Caco-2 (cell line): ENCODE data around the gene MRTFA. TPM values are rescaled to one million over a fixed set of nuclear protein-coding genes. Genes with fewer than 3 reads are reported as not detected.
A peak's percentile ranks its signal among the peaks of the same experiment; 100 is the strongest.

Source experiments
- BruUV-seq: library from RNA; stranded (reverse); fragments of 400-500 nt; replicated peaks from 2 replicates; lab custom pipeline; 2021; lab: Mats Ljungman, UMichigan
- CTCF ChIA-PET: fragments of 300-600 bp; sonication (Branson Sonifier 250); formaldehyde crosslinking; loops from one replicate; lab custom pipeline; 2022; ENCODE audit warnings: antibody characterized with exemption; lab: Charles Lee
- POLR2A ChIA-PET: fragments of 300-600 bp; sonication (Branson Sonifier 250); formaldehyde crosslinking; loops from one replicate; lab custom pipeline; 2022; ENCODE audit warnings: antibody characterized with exemption; lab: Charles Lee
- DNase-seq, 2 experiments: peaks; one replicate each; pipeline versions ENCODE4 v3.0.0 to v3.0.0-alpha.2; 2020 to 2022
- H3K27me3 ChIP-seq: replicated peaks from 2 replicates; pipeline ENCODE4 v1.6.0; 2011; ENCODE audit warnings: low read length; ENCODE audit not compliant: control insufficient read depth, insufficient read depth
- H3K36me3 ChIP-seq: 2 replicates; pipeline ENCODE4 v1.5.1; 2011; ENCODE audit warnings: low read length; ENCODE audit not compliant: control insufficient read depth, insufficient read depth
- H3K4me1 ChIP-seq: fragments of 250-450 bp; sonication (Bioruptor Pico); 2 replicates; pipeline ENCODE4 v1.5.1; 2020; ENCODE audit warnings: mild to moderate bottlenecking
- H3K4me3 ChIP-seq: 2 replicates; pipeline ENCODE4 v1.5.1; 2011; ENCODE audit warnings: low read depth, mild to moderate bottlenecking, control low read depth, low read length
- H3K9me3 ChIP-seq: fragments of 250-450 bp; sonication (Bioruptor Pico); 2 replicates; pipeline ENCODE4 v1.5.1; 2020; ENCODE audit warnings: mild to moderate bottlenecking, moderate library complexity
- H3K27ac Mint-ChIP-seq: one replicate; pipeline ENCODE4 v1.8.0; 2022; ENCODE audit warnings: mixed read lengths; ENCODE audit not compliant: unreplicated experiment
- H3K27me3 Mint-ChIP-seq: one replicate; pipeline ENCODE4 v1.8.0; 2022; ENCODE audit warnings: mixed read lengths; ENCODE audit not compliant: insufficient read depth, unreplicated experiment
- H3K36me3 Mint-ChIP-seq: one replicate; pipeline ENCODE4 v1.8.0; 2022; ENCODE audit warnings: mild to moderate bottlenecking, mixed read lengths; ENCODE audit not compliant: insufficient read depth, unreplicated experiment
- H3K4me1 Mint-ChIP-seq: one replicate; pipeline ENCODE4 v1.8.0; 2022; ENCODE audit warnings: low read depth, mixed read lengths; ENCODE audit not compliant: unreplicated experiment
- H3K4me3 Mint-ChIP-seq: one replicate; pipeline ENCODE4 v1.8.0; 2022; ENCODE audit warnings: mild to moderate bottlenecking, moderate library complexity, mixed read lengths; ENCODE audit not compliant: unreplicated experiment
- H3K9me3 Mint-ChIP-seq: one replicate; pipeline ENCODE4 v1.8.0; 2022; ENCODE audit warnings: mixed read lengths; ENCODE audit not compliant: unreplicated experiment
- CTCF ChIP-seq, 2 experiments: fragments of 200-600 bp in 1 of 2; IDR thresholded peaks; 1 replicate in 1 of 2; 2 replicates in 1 of 2; pipeline versions ENCODE4 v1.5.1 to v1.8.0; 2011 to 2022; ENCODE audit warnings: antibody characterized with exemption in 1 of 2, control low read depth in 1 of 2, inconsistent platforms in 1 of 2, low read depth in 1 of 2, low read length in 1 of 2, mild to moderate bottlenecking in 1 of 2, moderate library complexity in 1 of 2; ENCODE audit not compliant: insufficient read depth in 1 of 2, severe bottlenecking in 1 of 2, unreplicated experiment in 1 of 2
- intact Hi-C: fragments of 100-400 bp; cut with micrococcal nuclease; formaldehyde crosslinking; loops from one replicate; pipeline ENCODE4 v1.10.0; 2022; ENCODE audit not compliant: unreplicated experiment
- total RNA-seq: library from RNA; stranded (reverse); gene quantifications from 2 replicates; pipeline ENCODE4 v1.2.3, GENCODE V29; 2022

Gene MRTFA
- total RNA-seq, 1 experiment from 2014 or later: 38.7 TPM

GRCh38 chr22:40498420-40499208 is 137.9 kb downstream of the MRTFA start:
- H3K4me3 ChIP-seq: no peak overlapping the region
- H3K27me3 Mint-ChIP-seq: no peaks in the 10 kb centered on the region
- no peak for TF ChIP-seq CTCF (IDR thresholded peaks at IDR 0.05; ENCODE audit: insufficient read depth in 1 of 2, low read depth in 1 of 2, low read length in 1 of 2, severe bottlenecking in 1 of 2, unreplicated experiment in 1 of 2)
- no peaks in the 10 kb centered on the region for H3K27me3 ChIP-seq
- ChIA-PET CTCF (interaction anchor here (1.0 to 1.6 kb wide), 3 partner anchors 11 to 146 kb away, joined by 3 to 4 read pairs (median 3); no protein-coding TSS in a partner anchor), POLR2A (interaction anchor here (0.6 to 1.0 kb wide), 3 partner anchors 11 to 153 kb away, joined by 3 read pairs; no protein-coding TSS in a partner anchor)
- peak overlapping the region; percentile 48 for H3K4me3 Mint-ChIP-seq
- peaks cover 14% of the 10 kb centered on the region for H3K36me3 Mint-ChIP-seq
- intact Hi-C loops: loop anchor here (1.0 kb wide), 1 partner anchor 11 kb away; no protein-coding TSS in a partner anchor
- TSS peak; percentile 57 for BruUV-seq
- peaks cover 29% of the 10 kb centered on the region for H3K4me1 Mint-ChIP-seq
- H3K9me3 ChIP-seq: no peaks in the 10 kb centered on the region
- H3K36me3 ChIP-seq: no peaks in the 10 kb centered on the region
- peak overlapping the region; percentile 79 for H3K27ac Mint-ChIP-seq
- DNase-seq: peak; percentile 80 to 84
- H3K4me1 ChIP-seq: peaks cover 25% of the 10 kb centered on the region
- H3K9me3 Mint-ChIP-seq: peaks cover 9% of the 10 kb centered on the region

- no peaks in the 10 kb centered on the region for H3K27me3 ChIP-seq
- no peaks in the 10 kb centered on the region for H3K9me3 ChIP-seq
- H3K27ac Mint-ChIP-seq: no peak overlapping the region
- TF ChIP-seq CTCF (IDR thresholded peaks at IDR 0.05; ENCODE audit: insufficient read depth in 1 of 2, low read depth in 1 of 2, low read length in 1 of 2, severe bottlenecking in 1 of 2, unreplicated experiment in 1 of 2): no peak
- H3K36me3 ChIP-seq: no peaks in the 10 kb centered on the region
- intact Hi-C loops: no loop called here
- H3K4me3 ChIP-seq: no peak overlapping the region
- H3K4me1 Mint-ChIP-seq: peaks cover 9% of the 10 kb centered on the region
- POLR2A ChIA-PET: no interaction called here
- no peak for DNase-seq
- H3K4me3 Mint-ChIP-seq: no peak overlapping the region
- CTCF ChIA-PET: no interaction called here
- H3K4me1 ChIP-seq: peaks cover 12% of the 10 kb centered on the region
- BruUV-seq: no TSS peak
- H3K36me3 Mint-ChIP-seq: peaks cover 13% of the 10 kb centered on the region
- H3K27me3 Mint-ChIP-seq: no peaks in the 10 kb centered on the region
- no peaks in the 10 kb centered on the region for H3K9me3 Mint-ChIP-seq
These were observed 143.1 kb downstream of the MRTFA start for GRCh38 chr22:40493441-40493840.

- BruUV-seq: no TSS peak
- no peak for TF ChIP-seq CTCF (IDR thresholded peaks at IDR 0.05; ENCODE audit: insufficient read depth in 1 of 2, low read depth in 1 of 2, low read length in 1 of 2, severe bottlenecking in 1 of 2, unreplicated experiment in 1 of 2)
- ChIA-PET CTCF (no interaction called here), POLR2A (interaction anchor here (0.5 kb wide), 1 partner anchor 128 kb away, joined by 3 read pairs; no protein-coding TSS in a partner anchor)
- no peak for DNase-seq
- Histone ChIP-seq H3K9me3 (no peaks in the 10 kb centered on the region), H3K4me3 (no peak overlapping the region), H3K4me1 (peaks cover 7% of the 10 kb centered on the region; the same call in 1 of the 2 replicates), H3K36me3 (no peaks in the 10 kb centered on the region), H3K27me3 (no peaks in the 10 kb centered on the region)
- Mint-ChIP-seq H3K36me3 (peaks cover 10% of the 10 kb centered on the region), H3K27ac (no peak overlapping the region), H3K4me3 (no peak overlapping the region), H3K27me3 (no peaks in the 10 kb centered on the region), H3K4me1 (peaks cover 11% of the 10 kb centered on the region), H3K9me3 (no peaks in the 10 kb centered on the region)
- intact Hi-C loops: no loop called here
These were observed 144.4 kb downstream of the MRTFA start for GRCh38 chr22:40491990-40492631.
